ENCODE data around the gene DDX6.
"Not testable (repeated sequence)": the region's sequence is repeated elsewhere in the genome, so short reads cannot be mapped to it uniquely, and the experiment has no call there.

DDX6 gene, protein sequence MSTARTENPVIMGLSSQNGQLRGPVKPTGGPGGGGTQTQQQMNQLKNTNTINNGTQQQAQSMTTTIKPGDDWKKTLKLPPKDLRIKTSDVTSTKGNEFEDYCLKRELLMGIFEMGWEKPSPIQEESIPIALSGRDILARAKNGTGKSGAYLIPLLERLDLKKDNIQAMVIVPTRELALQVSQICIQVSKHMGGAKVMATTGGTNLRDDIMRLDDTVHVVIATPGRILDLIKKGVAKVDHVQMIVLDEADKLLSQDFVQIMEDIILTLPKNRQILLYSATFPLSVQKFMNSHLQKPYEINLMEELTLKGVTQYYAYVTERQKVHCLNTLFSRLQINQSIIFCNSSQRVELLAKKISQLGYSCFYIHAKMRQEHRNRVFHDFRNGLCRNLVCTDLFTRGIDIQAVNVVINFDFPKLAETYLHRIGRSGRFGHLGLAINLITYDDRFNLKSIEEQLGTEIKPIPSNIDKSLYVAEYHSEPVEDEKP

DNA sequence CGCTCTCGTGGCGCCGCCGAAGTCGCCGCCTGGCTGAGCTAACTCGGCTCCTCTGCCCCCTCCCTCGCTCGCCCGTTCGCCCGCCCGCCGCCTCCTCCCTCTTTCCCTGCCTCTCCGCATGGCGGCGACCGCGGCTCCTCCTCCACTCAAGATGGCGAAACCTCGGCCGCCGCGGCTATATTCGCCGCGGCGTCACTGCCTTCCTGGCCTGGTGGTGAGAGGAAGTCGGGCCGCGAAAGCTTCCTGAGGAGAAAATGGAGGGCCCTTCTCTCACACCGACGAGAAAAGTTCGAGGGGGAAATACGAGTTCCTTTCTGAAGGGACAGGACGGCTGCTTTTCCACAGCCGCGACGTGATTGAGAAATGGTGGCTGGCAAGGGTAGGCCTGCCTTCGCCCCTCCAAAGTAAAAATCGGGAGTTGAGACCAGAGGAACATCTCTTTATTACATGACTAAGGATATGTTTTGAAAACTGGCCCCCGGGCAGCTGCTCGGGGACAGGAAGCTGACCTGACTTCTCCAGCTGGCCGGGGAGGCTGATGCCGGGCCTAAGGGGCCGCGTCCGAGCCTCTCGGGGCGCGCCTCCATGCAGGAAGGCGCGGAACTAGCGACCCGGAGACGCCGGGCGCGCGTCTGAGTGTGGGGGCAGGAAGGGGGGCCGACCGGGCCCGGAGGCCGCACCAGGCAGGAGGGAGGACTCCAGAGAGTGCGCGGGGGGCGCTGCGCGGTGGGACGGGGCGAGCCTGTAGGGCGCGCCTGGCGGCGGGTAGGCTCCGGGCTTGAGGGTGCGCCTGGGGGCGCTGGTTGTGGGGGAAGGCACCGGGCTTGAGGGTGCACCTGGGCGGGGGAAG, at the start of gene DDX6:
DDX6 (minus strand) TSS at position 54 of the 850 bp plus-strand sequence. CDS start 4,913 bp downstream, outside the sequence.
- peak; percentile 58 for DNase-seq

DNA sequence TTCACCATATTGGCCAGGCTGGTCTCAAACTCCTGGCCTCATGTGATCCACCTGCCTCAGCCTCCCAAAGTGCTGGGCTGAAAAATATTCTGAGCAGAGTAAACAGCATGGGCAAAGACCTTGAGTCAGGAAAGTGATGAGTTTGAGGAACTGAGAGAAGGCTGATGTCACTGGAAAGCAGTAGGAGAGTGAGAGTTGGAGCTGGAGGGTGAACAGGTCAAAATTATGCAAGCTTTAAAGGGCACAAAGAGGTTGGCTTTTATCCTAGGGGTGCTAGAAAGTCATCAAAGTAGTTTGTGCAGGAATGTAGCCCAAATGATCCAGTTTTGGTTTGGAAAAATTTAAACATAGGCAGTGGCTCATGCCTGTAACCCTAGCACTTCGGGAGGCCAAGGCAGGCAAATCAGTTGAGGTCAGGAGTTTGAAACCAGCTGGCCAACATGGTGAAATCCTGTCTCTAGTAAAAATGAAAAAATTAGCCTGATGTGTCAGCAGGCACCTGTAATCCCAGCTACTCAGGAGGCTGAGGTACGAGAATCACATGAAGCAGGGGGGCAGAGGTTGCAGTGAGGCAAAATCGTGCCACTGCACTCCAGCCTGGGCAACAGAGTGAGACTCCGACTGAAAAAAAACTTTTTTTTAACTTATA, 48.1 kb upstream of the DDX6 start:
- no peak for DNase-seq

DNA sequence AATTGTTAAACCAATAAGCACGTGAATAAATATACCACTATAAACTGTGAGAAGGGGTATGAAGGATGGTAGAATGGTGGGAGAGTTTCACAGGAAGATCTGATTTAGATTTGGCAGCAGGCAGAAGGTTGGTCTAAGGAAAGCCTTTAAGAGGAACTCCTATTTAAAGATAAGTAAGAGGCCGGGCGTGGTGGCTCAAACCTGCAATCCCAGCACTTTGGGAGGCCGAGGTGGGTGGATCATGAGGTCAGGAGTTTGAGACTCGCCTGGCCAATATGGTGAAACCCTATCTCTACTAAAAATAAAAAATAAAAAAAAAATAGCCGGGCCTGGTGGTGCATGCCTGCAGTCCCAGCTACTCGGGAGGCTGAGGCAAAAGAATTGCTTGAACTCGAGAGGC, 46.9 kb upstream of the DDX6 start:
- no peak for DNase-seq

DNA sequence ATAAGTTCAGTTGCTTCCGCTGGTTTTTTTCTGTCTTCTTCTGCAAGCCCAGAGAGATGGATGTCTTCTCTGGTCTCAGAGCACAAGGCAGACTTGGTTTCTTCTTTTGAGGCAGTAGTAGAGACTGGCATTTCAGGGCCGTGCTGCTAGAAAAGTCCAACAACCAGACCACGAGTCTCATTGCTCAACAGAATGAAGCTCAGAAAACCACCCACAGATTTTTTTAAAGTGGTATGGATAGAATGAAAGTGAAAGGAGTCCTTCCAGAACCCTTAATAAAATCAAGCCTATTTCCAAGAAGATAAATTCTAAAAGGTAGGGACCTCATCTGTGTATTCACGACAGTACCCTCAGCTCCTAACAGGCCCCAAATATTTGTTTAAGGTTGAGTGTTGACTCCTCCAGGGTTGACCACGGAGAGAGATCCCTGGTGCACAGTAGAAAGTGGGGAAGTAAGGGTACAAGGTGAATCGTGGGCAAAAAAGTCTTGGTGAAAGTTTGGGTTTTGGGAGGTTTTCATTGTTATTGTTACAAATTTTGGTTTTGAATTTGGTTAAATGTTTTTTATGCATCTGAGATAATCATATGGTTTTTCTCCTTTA, 43.6 kb upstream of the DDX6 start:
- DNase-seq, result no peak

DNA sequence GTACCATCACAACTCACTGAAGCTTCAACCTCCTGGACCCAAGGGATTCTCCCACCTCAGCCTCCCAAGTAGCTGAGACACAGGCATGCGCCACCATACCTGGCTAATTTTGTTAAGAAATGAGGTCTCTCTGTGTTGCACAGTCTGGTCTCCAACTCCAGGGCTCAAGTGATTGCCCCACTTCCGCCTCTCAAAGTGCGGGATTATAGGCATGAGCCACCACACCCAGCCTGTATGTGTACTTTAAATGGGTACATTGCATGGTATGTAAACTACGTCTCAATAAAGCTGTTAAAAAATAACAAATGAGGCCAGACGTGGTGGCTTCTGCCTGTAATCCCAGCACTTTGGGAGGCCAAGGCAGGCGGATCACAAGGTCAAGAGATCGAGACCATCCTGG, 36.2 kb upstream of the DDX6 start:
- DNase-seq, result no peak

DNA sequence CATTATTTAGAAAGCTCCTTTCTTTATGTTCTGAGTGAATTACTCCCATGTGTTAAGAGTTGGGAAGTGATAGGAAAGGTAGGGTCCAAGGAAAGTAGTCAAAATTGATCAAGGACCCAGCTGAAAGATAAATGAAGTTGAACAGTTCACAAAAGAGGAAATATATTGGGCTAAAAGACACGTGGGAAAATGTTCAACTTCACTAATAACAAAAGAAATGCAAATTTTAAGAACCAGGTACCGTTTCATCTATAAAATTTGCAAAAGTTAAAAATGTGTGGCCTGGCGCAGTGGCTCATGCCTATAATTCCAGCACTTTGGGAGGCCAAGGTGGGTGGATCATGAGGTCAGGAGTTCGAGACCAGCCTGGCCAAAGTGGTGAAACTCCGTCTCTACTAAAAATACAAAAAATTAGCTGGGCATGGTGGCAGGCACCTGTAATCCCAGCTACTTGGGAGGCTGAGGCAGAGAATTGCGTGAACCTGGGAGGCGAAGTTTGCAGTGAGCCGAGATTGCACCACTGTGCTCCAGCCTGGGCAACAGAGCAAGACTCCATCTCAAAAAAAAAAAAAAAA, 32.1 kb upstream of the DDX6 start:
- not testable (repeated sequence) for DNase-seq

DNA sequence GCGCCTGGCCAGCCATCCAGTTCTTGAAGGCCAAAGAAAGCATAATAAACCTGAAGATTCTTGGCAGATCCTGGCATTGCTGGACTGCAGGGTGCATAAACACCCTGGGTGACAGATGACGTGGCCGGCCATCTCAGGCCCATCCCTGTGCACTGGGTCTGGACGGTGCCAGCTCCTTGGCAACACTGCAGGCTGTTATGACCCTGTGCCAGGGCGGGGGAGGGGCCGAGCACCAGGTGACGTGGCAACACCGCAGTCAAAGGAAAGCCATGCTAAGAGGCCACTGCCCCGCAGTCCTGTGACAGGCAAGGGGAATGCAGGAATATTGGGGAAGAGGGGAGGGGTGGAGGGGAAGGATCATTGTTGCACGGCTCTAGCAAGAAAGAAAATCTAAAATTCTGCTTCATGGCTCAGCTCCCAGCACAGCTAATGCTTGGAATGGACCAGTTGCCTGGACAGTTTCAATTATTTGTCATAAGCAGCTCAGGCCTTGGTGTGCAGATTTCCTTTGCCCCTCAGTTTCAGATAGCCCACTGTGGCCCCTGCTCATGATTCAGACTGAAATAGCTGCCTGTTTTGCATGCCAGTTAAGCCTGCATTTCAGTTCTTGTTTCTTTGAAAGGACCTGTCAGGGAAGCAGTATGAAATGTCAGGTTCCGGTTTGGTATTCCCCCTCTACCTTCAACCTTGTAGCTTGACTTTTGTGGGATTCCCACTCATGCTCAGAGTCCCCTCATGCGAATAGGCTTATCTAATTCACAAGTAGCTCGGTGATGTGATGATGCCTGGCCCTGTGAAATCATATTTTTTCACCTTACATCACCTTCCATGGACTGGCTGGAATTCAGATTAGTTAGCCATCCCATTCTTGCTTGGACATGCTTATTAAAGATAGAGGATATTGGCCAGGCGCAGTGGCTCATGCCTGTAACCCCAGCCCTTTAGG, 29.7 kb upstream of the DDX6 start:
- no peak for DNase-seq

DNA sequence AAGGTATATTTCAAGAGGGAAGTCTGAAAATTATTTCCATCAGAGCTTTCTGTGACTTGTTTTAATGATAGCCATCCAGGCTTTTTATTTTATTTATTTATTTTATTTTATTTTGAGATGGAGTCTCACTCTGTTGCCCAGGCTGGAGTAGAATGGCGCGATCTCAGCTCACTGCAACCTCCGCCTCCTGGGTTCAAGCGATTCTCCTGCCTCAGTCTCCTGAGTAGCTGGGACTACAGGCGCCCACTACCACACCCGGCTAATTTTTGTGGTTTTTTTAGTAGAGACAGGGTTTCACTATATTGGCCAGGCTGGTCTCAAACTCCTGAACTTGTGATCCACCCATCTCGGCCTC, 29.0 kb upstream of the DDX6 start:
- not testable (repeated sequence) for DNase-seq

DNA sequence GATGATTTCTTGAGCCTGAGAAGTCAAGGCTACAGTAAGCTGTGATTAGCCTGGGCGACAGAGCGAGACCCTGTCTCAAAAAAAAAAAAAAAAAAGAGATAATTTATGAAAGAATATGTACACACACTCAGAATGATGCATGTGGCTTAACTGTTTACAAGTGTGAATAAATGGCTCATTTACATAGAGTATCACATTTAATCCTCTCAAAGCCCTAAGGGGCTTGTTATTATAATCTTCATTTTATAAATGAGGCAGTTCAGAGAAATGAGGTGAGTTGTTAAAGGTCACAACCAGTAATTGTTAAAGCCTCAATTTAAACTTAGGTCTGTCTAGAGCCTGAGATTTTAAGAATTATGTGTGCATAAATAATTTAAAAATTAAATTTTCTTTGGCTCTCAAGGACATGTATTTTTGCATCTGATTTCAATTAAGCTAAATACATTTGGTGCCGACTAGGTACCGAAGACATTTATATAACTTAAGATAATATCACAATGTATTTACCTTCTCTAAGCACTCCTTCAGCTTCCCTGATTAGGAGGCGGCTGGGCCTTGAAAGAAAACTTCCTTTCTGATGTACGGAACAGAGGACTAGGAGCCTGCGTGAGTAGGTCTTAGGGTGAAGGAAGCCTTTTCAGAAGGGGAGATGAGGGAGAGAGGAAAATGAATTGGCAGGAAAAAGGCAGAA, 28.5 kb upstream of the DDX6 start:
- no peak for DNase-seq

DNA sequence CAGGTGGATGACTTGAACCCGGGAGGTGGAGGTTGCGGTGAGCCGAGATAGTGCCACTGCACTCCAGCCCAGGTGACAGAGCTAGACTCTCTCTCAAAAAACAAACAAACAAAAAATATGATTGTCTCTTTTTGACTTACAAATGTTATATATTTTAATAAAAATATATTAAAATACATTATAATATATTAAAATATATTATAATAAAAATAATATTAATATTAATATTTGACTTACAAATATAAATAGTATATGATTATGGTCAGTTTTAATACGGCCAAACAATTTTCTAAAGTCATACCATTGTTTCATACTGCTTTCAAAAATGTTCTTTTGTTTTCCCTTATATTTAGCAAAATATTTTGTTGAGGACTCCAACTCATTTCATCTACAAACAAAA, 27.2 kb upstream of the DDX6 start:
- DNase-seq, result no peak

DNA sequence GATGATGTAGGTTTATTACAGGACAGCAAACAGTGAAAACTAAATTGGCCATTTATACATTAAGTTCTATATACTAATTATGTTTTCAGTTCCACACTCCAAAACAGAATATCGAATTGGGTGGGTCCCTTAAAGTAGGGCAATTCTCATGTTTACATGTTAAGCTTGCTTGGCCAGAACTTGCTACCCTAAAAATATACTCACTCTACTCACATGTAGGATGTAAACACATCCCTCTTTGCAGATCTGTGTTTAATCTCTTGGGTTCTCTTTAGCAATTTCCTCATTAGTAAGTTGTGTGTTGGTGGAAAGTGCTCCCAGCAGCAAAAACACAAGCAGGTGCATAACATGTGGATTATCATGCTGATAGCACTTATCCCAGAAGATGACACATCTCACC, 22.6 kb upstream of the DDX6 start:
- DNase-seq, result no peak

DNA sequence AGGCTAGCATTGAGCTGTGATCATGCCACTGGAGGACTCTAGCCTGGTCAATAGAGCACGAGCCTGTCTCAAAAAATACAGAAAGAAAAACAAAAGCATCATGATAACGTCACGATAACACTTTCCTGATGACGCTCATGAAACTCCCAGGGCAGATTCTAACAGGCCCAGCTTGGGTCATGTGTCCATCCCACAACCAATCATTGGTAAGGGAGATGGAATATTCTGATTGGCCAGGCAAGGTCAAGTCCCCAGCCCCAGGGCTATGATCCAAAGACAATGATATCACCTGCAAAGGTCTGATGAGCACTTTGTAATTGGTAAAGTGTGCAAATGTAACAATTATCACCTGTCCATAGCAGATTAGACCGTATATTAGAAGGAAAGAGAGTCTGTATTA, 21.5 kb upstream of the DDX6 start:
- DNase-seq, result no peak

DNA sequence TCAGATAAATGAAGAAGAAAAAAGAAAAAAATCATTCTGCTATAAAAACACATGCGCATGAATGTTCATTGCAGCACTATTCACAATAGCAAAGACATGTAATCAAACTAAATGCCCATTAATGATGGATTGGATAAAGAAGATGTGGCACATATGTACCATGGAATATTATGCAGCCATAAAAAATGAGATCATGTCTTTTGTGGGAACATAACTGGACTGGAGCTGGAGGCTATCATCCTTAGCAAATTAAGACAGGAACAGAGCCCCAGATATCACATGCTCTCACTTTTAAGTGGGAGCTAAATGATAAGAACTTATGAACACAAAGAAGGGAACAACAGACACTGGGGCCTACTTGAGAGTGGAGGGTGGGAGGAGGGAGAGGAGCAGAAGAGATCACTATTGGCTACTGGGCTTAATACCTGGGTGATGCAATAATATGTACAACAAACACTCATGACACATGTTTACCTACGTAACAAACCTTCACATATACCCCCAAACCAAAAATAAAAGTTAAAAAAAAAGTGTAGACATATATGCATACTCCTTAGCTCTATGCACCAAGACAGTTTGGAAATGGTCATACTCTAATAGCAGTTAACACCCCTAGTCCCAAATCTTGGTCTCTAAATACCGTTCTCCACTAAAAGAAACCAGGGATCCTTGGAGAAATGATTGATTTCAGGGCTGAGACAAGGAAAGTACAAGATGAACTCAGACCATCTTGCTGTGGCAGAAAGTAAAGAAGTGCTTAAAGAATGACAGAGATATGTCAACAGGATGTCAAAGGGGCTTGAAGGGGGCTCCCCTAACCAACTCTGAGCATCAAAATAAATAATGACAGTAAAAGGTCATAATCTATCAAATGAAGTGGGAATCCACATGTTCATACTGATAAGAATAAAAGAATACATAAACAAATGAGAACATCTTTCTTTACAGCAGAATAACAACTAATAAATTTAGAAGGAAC, 17.1 kb upstream of the DDX6 start:
- no peak for DNase-seq

DNA sequence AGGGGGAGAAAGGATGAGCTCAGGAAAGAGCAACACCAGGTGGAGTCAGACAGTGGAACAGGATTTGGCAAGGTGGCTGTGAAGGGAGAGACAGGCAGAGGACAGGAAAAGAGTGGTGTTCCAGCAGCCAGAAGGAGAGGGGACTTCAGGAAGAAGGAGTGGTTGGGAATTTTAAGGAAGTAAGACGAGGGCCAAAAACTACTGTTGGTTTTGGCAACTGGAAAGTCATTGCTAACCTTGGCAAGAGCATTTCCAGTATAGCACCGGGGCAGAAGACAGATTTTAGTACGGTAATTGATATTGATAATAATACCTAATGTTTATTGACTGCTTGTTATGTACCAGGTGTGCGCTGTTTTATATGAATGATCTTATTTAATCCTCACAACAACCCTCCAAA, 15.4 kb upstream of the DDX6 start:
- no peak for DNase-seq

DNA sequence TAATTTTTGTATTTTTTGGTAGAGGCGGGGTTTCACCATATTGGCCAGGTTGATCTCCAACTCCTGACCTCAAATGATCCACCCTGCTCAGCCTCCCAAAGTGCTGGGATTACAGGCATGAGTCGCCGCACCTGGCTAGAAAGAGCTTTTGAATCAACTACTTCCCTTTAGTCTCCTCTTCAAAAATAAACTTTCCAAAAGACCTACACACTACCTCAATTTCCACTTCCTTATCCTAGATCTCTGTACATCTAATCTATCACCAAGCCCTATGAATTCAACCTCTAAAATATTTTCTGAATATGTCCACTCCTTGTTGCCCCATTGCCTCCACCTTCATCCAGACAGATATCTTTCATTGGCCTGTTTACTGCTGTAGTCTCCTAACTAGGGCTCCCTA, 13.1 kb upstream of the DDX6 start:
- DNase-seq, result no peak

DNA sequence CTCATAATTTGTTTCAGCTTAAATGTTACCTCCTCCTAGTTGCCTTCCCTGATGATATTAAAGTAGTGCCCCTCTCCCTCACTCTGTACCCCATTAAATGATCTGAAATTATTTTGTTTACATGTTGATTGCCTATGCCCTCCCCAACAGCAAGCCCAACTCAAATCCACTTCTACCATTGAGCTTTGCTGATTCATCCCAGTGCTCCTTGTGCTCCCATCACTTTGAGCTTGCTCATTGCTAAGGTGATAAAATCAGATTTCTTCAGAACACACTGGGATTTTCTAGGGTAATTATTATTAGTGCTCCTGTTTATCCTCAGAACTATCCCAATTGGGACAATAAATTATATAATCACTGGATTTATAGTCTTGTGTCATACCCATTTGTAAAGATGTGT, 8.4 kb upstream of the DDX6 start:
- DNase-seq, result no peak

DNA sequence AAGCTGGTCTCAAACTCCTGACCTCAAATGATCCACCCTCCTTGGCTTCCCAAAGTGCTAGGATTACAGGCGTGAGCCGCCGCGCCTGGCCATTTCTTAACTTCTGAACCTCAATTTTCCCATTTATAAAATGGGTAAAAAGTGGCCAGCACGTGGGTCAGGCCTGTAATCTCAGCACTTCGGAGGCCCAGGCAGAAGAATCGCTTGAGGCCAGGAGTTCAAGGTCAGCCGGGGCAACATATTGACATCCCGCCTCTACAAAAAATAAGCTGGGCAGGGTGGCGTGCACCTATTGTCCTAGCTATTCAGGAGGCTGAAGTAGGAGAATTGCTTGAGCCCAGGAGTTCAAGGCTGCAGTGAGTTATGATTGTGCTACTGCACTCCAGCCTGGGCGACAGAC, 6.5 kb upstream of the DDX6 start:
- DNase-seq, result no peak

DNA sequence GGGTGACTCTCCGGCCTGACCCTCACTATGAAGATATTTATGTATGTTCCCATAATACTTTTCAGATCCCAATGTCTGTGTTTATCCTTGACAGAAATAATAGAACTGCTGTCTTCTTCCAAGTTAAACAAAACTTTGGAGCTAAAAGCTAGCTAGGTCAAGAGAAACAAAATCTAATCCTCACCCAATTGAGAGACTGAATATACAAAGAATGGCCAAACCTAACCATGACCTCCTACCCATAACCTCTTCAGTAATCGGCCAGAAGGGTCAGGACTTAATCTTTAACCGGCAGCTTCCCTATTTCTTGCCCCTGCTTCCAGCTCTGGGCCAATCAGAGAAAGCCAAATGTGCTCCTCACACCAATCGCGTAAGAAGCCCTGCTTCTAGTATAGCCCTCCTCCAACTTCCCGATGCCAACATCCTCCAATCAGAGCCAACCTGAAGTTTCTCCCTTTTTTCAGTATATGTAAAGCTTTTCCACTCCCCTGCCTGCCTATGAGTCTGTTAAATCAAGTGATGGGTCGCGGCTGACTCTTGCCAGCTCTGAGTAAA, 1.7 kb upstream of the DDX6 start:
- DNase-seq, result peak; percentile 69

DNA sequence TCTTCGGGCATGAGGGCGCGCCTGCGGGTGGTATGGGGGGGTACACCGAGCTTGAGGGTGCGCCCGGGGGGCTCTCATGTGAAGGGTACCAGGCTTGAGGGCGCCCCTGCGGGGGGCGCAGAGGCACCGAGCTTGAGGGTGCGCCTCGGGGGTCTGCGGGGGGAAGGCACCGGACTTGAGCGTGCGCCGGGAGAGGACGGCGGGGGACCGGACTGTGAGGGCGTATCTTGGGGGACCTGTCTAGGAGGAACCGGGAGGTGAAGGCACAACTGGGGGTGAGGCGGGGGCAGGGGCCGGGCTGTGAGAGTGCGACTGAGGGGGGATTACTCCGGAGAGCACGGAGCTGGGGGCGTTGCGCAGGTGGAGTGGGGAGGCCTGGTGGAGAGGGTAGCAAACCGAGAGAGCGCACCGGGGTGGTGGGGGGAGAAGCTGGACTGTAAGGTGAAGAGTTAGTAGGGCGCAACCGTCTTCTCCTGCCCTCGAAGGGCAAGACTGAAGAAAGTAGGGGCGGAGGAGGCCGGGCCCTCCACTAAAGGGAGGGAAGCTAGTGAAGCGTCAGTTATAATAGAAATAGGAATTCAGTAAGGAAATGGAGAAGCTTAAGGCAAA, 1.1 kb upstream of the DDX6 start:
- no peak for DNase-seq
